HepG2 (cell line): Measurements from ENCODE around the gene YPEL3. TPM values are rescaled to one million over a fixed set of nuclear protein-coding genes. Genes with fewer than 3 reads are reported as not detected.

Experiments
- ATAC-seq: fragments of 200-7000 bp; cut with Tn5 transposase; 3 replicates; pipeline ENCODE4 v1.9.1; 2020; ENCODE audit warnings: mild to moderate bottlenecking, moderate library complexity
- BruUV-seq: library from RNA; stranded (reverse); fragments of 400-500 nt; replicated peaks from 2 replicates; lab custom pipeline; 2021; lab: Mats Ljungman, UMichigan
- CTCF ChIA-PET: fragments of 300-600 bp; formaldehyde crosslinking; extraction: SDS; loops from one replicate; lab custom pipeline; 2021; ENCODE audit warnings: low total read pairs, inconsistent platforms, low intra/inter-chr PET ratio; lab: Yijun Ruan, JAX
- POLR2A ChIA-PET: fragments of 350-600 bp; sonication (Branson Sonifier 250); formaldehyde crosslinking; loops from one replicate; lab custom pipeline; 2020; ENCODE audit warnings: antibody characterized with exemption, inconsistent platforms; lab: Yijun Ruan, JAX
- DNase-seq: peaks from one replicate; pipeline ENCODE4 v3.0.0-alpha.2; 2015; ENCODE audit warnings: low spot score
- FAIRE-seq: peaks from 3 replicates; lab custom pipeline; 2011; peaks lifted over from hg19 to GRCh38; lab: Jason Lieb, UNC
- H2AFZ ChIP-seq: one replicate; pipeline ENCODE4 v1.6.1; 2011; ENCODE audit warnings: low read length, inconsistent platforms
- H3K27ac ChIP-seq: fragments of 300-600 bp; 3 replicates; pipeline ENCODE4 v1.8.0; 2011; ENCODE audit warnings: mixed run types, mild to moderate bottlenecking, mixed read lengths, low read length, inconsistent platforms; ENCODE audit not compliant: insufficient read depth; ENCODE audit errors: extremely low read length
- H3K27me3 ChIP-seq, 2 experiments: fragments of 200-600 bp in 1 of 2; 2 replicates in 1 of 2; 3 replicates in 1 of 2; pipeline versions ENCODE4 v1.6.0 to v1.8.0; 2011; ENCODE audit warnings: low read length in 2 of 2, mild to moderate bottlenecking in 2 of 2, moderate library complexity in 2 of 2, inconsistent platforms in 1 of 2; ENCODE audit not compliant: insufficient read depth in 2 of 2, control insufficient read depth in 1 of 2
- H3K36me3 ChIP-seq, 2 experiments: fragments of 200-600 bp in 1 of 2; replicated peaks in 1 of 2; 2 replicates in 1 of 2; 3 replicates in 1 of 2; pipeline versions ENCODE4 v1.5.1 to v1.8.0; 2011; ENCODE audit warnings: low read length in 2 of 2, inconsistent platforms in 1 of 2; ENCODE audit not compliant: insufficient read depth in 2 of 2, control insufficient read depth in 1 of 2
- H3K4me1 ChIP-seq: 2 replicates; pipeline ENCODE4 v1.5.1; 2012; ENCODE audit warnings: low read length, inconsistent platforms; ENCODE audit not compliant: insufficient read depth
- H3K4me2 ChIP-seq: 2 replicates; pipeline ENCODE4 v1.6.0; 2011; ENCODE audit warnings: low read depth, low read length, inconsistent platforms
- H3K4me3 ChIP-seq, 3 experiments: fragments of 200-600 bp in 1 of 3; sonication (generic), shearing (Covaris generic) in 1 of 3; replicated peaks in 1 of 3; 2 replicates each; pipeline ENCODE4 v1.5.1; 2011 to 2016; ENCODE audit warnings: low read length in 3 of 3, inconsistent platforms in 2 of 3, low read depth in 2 of 3, mild to moderate bottlenecking in 2 of 3, control low read depth in 1 of 3, mixed read lengths in 1 of 3; ENCODE audit not compliant: insufficient read depth in 1 of 3
- H3K79me2 ChIP-seq: one replicate; pipeline ENCODE4 v1.6.1; 2011; ENCODE audit warnings: low read length, inconsistent platforms; ENCODE audit not compliant: insufficient read depth
- H3K9ac ChIP-seq: 2 replicates; pipeline ENCODE4 v1.6.0; 2011; ENCODE audit warnings: mild to moderate bottlenecking, low read depth, low read length, inconsistent platforms; ENCODE audit not compliant: insufficient read depth
- H3K9me3 ChIP-seq: 2 replicates; pipeline ENCODE4 v1.5.1; 2012; ENCODE audit warnings: mild to moderate bottlenecking, low read length
- H4K20me1 ChIP-seq: 2 replicates; pipeline ENCODE4 v1.6.0; 2011; ENCODE audit warnings: inconsistent platforms, mild to moderate bottlenecking, low read length, moderate library complexity; ENCODE audit not compliant: insufficient read depth
- ADNP ChIP-seq: sonication (generic); formaldehyde crosslinking; IDR thresholded peaks from 2 replicates; pipeline ENCODE4 v1.4.0; 2020; ENCODE audit warnings: missing genetic modification reagents
- ARNT2 ChIP-seq: sonication (generic); formaldehyde crosslinking; IDR thresholded peaks from 2 replicates; pipeline ENCODE4 v1.8.0; 2022; ENCODE audit warnings: mild to moderate bottlenecking, low read depth, missing genetic modification reagents, moderate library complexity
- ATRX ChIP-seq: sonication (generic); formaldehyde crosslinking; IDR thresholded peaks from 2 replicates; pipeline ENCODE4 v1.4.0; 2020; ENCODE audit warnings: missing genetic modification reagents, borderline replicate concordance
- BCLAF1 ChIP-seq: fragments of 450-650 bp; IDR thresholded peaks from 2 replicates; pipeline ENCODE4 v1.6.1; 2017; ENCODE audit warnings: mild to moderate bottlenecking
- HDAC1 ChIP-seq: sonication (generic); formaldehyde crosslinking; IDR thresholded peaks from 2 replicates; pipeline ENCODE4 v1.5.1; 2020; ENCODE audit warnings: mild to moderate bottlenecking, missing genetic modification reagents
- JUN ChIP-seq: sonication (generic); formaldehyde crosslinking; IDR thresholded peaks from 2 replicates; pipeline ENCODE4 v1.4.0; 2020; ENCODE audit warnings: mild to moderate bottlenecking, missing genetic modification reagents
- KDM2A ChIP-seq: sonication (generic); formaldehyde crosslinking; IDR thresholded peaks from 2 replicates; pipeline ENCODE4 v1.4.0; 2020; ENCODE audit warnings: low read depth, missing genetic modification reagents, borderline replicate concordance
- KDM6A ChIP-seq: IDR thresholded peaks from 2 replicates; pipeline ENCODE4 v1.6.1; 2016; ENCODE audit warnings: low read depth
- NR2F1 ChIP-seq, 2 experiments: fragments of 450-650 bp in 1 of 2; formaldehyde crosslinking in 1 of 2; IDR thresholded peaks; 2 replicates each; pipeline versions ENCODE4 v1.5.0 to v1.6.1; 2016 to 2020; ENCODE audit warnings: mild to moderate bottlenecking in 1 of 2, missing compliant biosample characterization in 1 of 2, missing genetic modification reagents in 1 of 2, moderate library complexity in 1 of 2
- NR3C1 ChIP-seq: sonication (generic); formaldehyde crosslinking; IDR thresholded peaks from 2 replicates; pipeline ENCODE4 v1.4.0; 2020; ENCODE audit warnings: missing genetic modification reagents
- PBX2 ChIP-seq: IDR thresholded peaks from 2 replicates; pipeline ENCODE4 v1.6.1; 2016; ENCODE audit warnings: control low read depth
- SPEN ChIP-seq: sonication (generic); formaldehyde crosslinking; IDR thresholded peaks from 2 replicates; pipeline ENCODE4 v1.5.1; 2020; ENCODE audit warnings: low read depth, mild to moderate bottlenecking, missing genetic modification reagents
- ZBTB7A ChIP-seq: sonication (generic); formaldehyde crosslinking; IDR thresholded peaks from 2 replicates; pipeline ENCODE4 v1.8.0; 2022; ENCODE audit warnings: mild to moderate bottlenecking, missing genetic modification reagents
- ZFP36L2 ChIP-seq: sonication (generic); formaldehyde crosslinking; IDR thresholded peaks from 2 replicates; pipeline ENCODE4 v1.4.0; 2020; ENCODE audit warnings: missing genetic modification reagents
- ZNF160 ChIP-seq: sonication (generic); formaldehyde crosslinking; IDR thresholded peaks from 2 replicates; pipeline ENCODE4 v1.8.0; 2022; ENCODE audit warnings: mild to moderate bottlenecking, inconsistent platforms, missing genetic modification reagents
- ZNF264 ChIP-seq: sonication (generic); formaldehyde crosslinking; IDR thresholded peaks from 2 replicates; pipeline ENCODE4 v1.4.0; 2020; ENCODE audit warnings: missing genetic modification reagents
- ZNF329 ChIP-seq: sonication (generic); formaldehyde crosslinking; IDR thresholded peaks from 2 replicates; pipeline ENCODE4 v1.9.0; 2021; ENCODE audit warnings: low read depth, mild to moderate bottlenecking, missing genetic modification reagents
- ZNF337 ChIP-seq: sonication (generic); formaldehyde crosslinking; IDR thresholded peaks from 2 replicates; pipeline ENCODE4 v1.5.1; 2020; ENCODE audit warnings: missing genetic modification reagents, low read depth, mild to moderate bottlenecking, borderline replicate concordance
- ZNF776 ChIP-seq: sonication (generic); formaldehyde crosslinking; IDR thresholded peaks from 2 replicates; pipeline ENCODE4 v1.4.0; 2020; ENCODE audit warnings: mild to moderate bottlenecking, missing genetic modification reagents
- WGBS: methylation state at CpG from one replicate; pipeline ENCODE4 v1.1.6; 2017; ENCODE audit warnings: low lambda C conversion rate; 5-methylcytosine and 5-hydroxymethylcytosine counted together
- in situ Hi-C: cut with HindIII; loops from 2 replicates; pipeline ENCODE4 v1.10.0; 2017; ENCODE audit warnings: low pct_unique_long_range_greater_than_20kb; ENCODE audit not compliant: extremely low pct_ligation_motif_present
- intact Hi-C: fragments of 100-400 bp; cut with micrococcal nuclease; formaldehyde crosslinking; loops from one replicate; pipeline ENCODE4 v1.10.0; 2022; ENCODE audit not compliant: unreplicated experiment
- polyA plus RNA-seq, 8 experiments: library from polyadenylated mRNA; depleted of rRNA in 3 of 8; stranded (reverse) in 7 of 8; unstranded in 1 of 8; fragments of >200 nt; fragmentation: Illumina TruSeq in 4 of 8; extraction: Trizol in 4 of 8; gene quantifications; 2 replicates each; pipeline versions ENCODE4 v1.2.1 to v1.2.3, GENCODE V29; 2011 to 2016; ENCODE audit warnings: low read depth in 4 of 8, missing spikeins in 1 of 8, mixed read lengths in 1 of 8; ENCODE audit not compliant: insufficient read depth in 1 of 8
- total RNA-seq, 5 experiments: library from RNA; depleted of rRNA; stranded (reverse); fragments of >200 nt; fragmentation: Illumina TruSeq; extraction: Trizol; gene quantifications; 2 replicates each; pipeline ENCODE4 v1.2.3, GENCODE V29; 2016; ENCODE audit warnings: low read depth in 1 of 5
- TF ChIP-seq, protein P1 (sequence below): sonication (generic); formaldehyde crosslinking; IDR thresholded peaks from 2 replicates; pipeline ENCODE4 v1.4.0; 2020; ENCODE audit warnings: missing genetic modification reagents

The YPEL3 gene
- total and polyA plus RNA-seq, 2 of the 13 experiments (the other 11 are each of a cell fraction or from before 2014, with no cell fraction given) = 5.4 to 47.0 TPM

DNA sequence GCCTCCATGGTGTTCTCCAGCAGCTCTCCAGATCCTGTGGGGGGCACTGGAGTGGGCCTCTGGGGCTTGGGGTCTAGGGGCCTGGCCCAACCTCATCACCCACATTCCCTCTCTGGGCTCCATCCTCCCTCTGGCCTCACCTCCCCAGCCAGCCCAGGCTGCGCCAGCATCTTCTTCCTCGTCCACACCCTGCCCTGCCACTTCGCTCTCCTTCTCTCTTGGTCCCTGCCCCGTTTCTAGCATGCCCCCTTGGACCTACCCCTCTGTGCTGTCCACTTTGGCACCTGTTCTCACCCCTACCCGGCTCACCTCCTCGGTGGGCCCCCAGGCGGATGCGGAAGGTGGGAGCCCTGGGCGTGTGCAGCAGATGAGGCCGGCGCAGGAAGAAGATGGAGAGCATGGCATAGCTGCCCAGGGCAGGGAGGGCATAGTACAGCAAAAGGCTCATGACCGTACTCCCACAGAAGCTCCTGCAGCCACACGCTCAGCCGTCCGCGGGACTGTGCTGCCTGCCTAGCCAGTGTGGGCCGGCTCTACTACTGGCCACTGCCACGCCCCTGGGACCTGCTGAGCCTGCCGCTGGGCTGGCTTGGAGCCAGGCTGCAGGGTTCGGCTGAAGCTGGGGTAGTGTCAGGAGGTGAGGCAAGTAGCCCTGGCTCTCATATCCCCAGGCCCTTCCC is 17.2 kb upstream of the YPEL3 start, which contains the start of gene GDPD3:
Gene GDPD3 (minus strand): TSS at position 507 of the 680 bp plus-strand sequence. CDS start 59 bp downstream, at position 448.
- DNase-seq (peak; percentile 39), ATAC-seq (peak; percentile 48), FAIRE-seq (no peak)
- peak within 1 kb of the TSS; percentile 87 for H3K4me2 ChIP-seq
- no peaks in the 10 kb centered on the region for H4K20me1 ChIP-seq
- H3K27me3 ChIP-seq = no peaks in the 10 kb centered on the region
- in situ Hi-C loops = no loop called here
- H3K4me1 ChIP-seq = peaks cover 30% of the 10 kb centered on the region
- ChIA-PET POLR2A (interaction anchor here (0.9 to 3.4 kb wide), 10 partner anchors 8 to 222 kb away, joined by 3 to 42 read pairs (median 9); partner anchors contain the start of genes ALDOA, CORO1A, MAPK3 and TBX6), CTCF (interaction anchor here (1.1 to 2.4 kb wide), 4 partner anchors 21 to 73 kb away, joined by 3 to 19 read pairs (median 4); partner anchors contain the start of genes CORO1A and TBX6)
- H3K27ac ChIP-seq = peak within 1 kb of the TSS; percentile 70
- H3K9me3 ChIP-seq = no peaks in the 10 kb centered on the region
- 69% methylated on average over 18 of the region's 20 CpGs for WGBS
- no peaks in the 10 kb centered on the region for H3K79me2 ChIP-seq
- no TSS peak for BruUV-seq
- peak within 1 kb of the TSS; percentile 35 for H2AFZ ChIP-seq
- H3K9ac ChIP-seq = peak within 1 kb of the TSS; percentile 59
- peaks cover 9 to 16% of the 10 kb centered on the region in 2 experiments; a peak in 3 of 5 replicates for H3K36me3 ChIP-seq
- H3K4me3 ChIP-seq = peak within 1 kb of the TSS; percentile 23 to 65 (median 27)
- intact Hi-C loops = no loop called here
- TF ChIP-seq ZNF337 (no peak), HDAC1 (CRISPR knock-in tag) (0 out of 2 replicates have a peak, but pooled peaks have one; percentile 15), ZNF776 (CRISPR knock-in tag) (0 out of 2 replicates have a peak, but pooled peaks have one; percentile 4), JUN (CRISPR knock-in tag) (0 out of 2 replicates have a peak, but pooled peaks have one; percentile 30), ATRX (CRISPR knock-in tag) (no peak), ZNF160 (CRISPR knock-in tag) (no peak; the same call in 1 of the 2 replicates), ADNP (no peak), KDM2A (CRISPR knock-in tag) (no peak; the same call in 1 of the 2 replicates), NR3C1 (CRISPR knock-in tag) (no peak), NR2F1 (CRISPR knock-in tag; IDR thresholded peaks at IDR 0.05) (no peak), BCLAF1 (no peak), ARNT2 (no peak; the same call in 1 of the 2 replicates), ZNF264 (CRISPR knock-in tag) (no peak), KDM6A (CRISPR knock-in tag) (no peak), ZNF329 (no peak), ZFP36L2 (no peak), PBX2 (CRISPR knock-in tag) (no peak), SPEN (CRISPR knock-in tag) (no peak), ZBTB7A (CRISPR knock-in tag) (peak; percentile 1; the same call in 1 of the 2 replicates)
- TF ChIP-seq, protein P1, sequence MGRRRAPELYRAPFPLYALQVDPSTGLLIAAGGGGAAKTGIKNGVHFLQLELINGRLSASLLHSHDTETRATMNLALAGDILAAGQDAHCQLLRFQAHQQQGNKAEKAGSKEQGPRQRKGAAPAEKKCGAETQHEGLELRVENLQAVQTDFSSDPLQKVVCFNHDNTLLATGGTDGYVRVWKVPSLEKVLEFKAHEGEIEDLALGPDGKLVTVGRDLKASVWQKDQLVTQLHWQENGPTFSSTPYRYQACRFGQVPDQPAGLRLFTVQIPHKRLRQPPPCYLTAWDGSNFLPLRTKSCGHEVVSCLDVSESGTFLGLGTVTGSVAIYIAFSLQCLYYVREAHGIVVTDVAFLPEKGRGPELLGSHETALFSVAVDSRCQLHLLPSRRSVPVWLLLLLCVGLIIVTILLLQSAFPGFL (CRISPR knock-in tag) = no peak
